MV-4-11 (cell line): ENCODE results near the gene CARD11.

ENCODE experiments used
- DNase-seq: peaks from one replicate; lab custom pipeline; 2025; lab: John Stamatoyannopoulos, UW

The CARD11 gene

GRCh38 chr7:2981103-2981480 lies 62.6 kb downstream of the CARD11 start:
- no peak for DNase-seq

GRCh38 chr7:2980401-2981102 lies 63.1 kb downstream of the CARD11 start:
- no peak for DNase-seq

- DNase-seq = no peak
Measured at GRCh38 chr7:2979951-2980350, 63.7 kb downstream of the CARD11 start.

GRCh38 chr7:2979201-2979631 lies 64.5 kb downstream of the CARD11 start:
- DNase-seq = no peak

GRCh38 chr7:2978408-2978807 lies 65.3 kb downstream of the CARD11 start:
- DNase-seq = peak; percentile 25

- DNase-seq = no peak
Measured at GRCh38 chr7:2975821-2976371, 67.8 kb downstream of the CARD11 start.

- no peak for DNase-seq
Measured at GRCh38 chr7:2974093-2974819, 69.4 kb downstream of the CARD11 start.

- DNase-seq = no peak
Measured at GRCh38 chr7:2972835-2973161, 70.9 kb downstream of the CARD11 start.

- peak; percentile 63 for DNase-seq
Measured at GRCh38 chr7:2971914-2972834, 71.5 kb downstream of the CARD11 start.

GRCh38 chr7:2970861-2971260 lies 72.8 kb downstream of the CARD11 start:
- no peak for DNase-seq

- no peak for DNase-seq
Measured at GRCh38 chr7:2970307-2970664, 73.4 kb downstream of the CARD11 start.

GRCh38 chr7:2969398-2970306 lies 74.0 kb downstream of the CARD11 start:
- no peak for DNase-seq

- DNase-seq = no peak
Measured at GRCh38 chr7:2968616-2969397, 74.9 kb downstream of the CARD11 start.

- DNase-seq = no peak
Measured at GRCh38 chr7:2968176-2968575, 75.5 kb downstream of the CARD11 start.

- DNase-seq = no peak
Measured at GRCh38 chr7:2967705-2968104, 76.0 kb downstream of the CARD11 start.

- no peak for DNase-seq
Measured at GRCh38 chr7:2967253-2967652, 76.4 kb downstream of the CARD11 start.

- no peak for DNase-seq
Measured at GRCh38 chr7:2966466-2967078, 77.1 kb downstream of the CARD11 start.

GRCh38 chr7:2965745-2966270 lies 77.9 kb downstream of the CARD11 start:
- no peak for DNase-seq

GRCh38 chr7:2965301-2965700 lies 78.4 kb downstream of the CARD11 start:
- DNase-seq = no peak

GRCh38 chr7:2964208-2964607 lies 79.5 kb downstream of the CARD11 start:
- no peak for DNase-seq
